ENCODE results near the gene APLP2. TPM values are rescaled to one million over a fixed set of nuclear protein-coding genes. Genes with fewer than 3 reads are reported as not detected.

The APLP2 gene
- total and polyA plus RNA-seq, 9 of the 15 experiments (the other 6 are each of a cell fraction or from before 2014, with no cell fraction given) = 17.4 to 164 (median 118) TPM

DNA sequence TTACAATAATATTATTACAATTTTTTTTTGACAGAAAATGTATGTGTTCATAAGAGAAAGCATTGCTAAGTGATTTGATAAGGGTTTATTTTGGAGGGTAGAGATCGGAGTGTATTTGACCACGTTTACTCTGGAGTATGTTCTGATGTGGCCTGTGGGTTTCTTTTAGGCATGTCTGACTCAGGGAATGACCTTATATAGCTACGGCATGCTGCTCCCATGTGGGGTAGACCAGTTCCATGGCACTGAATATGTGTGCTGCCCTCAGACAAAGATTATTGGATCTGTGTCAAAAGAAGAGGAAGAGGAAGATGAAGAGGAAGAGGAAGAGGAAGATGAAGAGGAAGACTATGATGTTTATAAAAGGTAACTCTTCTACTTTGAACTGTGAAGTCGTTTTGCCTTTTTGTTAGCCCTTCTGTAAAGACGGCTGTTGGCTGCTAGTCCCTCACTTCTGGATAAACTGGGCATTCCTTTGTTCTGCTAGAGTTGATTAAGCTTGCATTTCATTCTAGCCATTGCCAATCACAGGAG lies 51.8 kb downstream of the APLP2 start (continued):
- TF ChIP-seq, protein P1, sequence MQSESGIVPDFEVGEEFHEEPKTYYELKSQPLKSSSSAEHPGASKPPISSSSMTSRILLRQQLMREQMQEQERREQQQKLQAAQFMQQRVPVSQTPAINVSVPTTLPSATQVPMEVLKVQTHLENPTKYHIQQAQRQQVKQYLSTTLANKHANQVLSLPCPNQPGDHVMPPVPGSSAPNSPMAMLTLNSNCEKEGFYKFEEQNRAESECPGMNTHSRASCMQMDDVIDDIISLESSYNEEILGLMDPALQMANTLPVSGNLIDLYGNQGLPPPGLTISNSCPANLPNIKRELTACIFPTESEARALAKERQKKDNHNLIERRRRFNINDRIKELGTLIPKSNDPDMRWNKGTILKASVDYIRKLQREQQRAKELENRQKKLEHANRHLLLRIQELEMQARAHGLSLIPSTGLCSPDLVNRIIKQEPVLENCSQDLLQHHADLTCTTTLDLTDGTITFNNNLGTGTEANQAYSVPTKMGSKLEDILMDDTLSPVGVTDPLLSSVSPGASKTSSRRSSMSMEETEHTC (IDR thresholded peaks at IDR 0.05) = no peak
- no peak for TF ChIP-seq FOXJ2 (tag; IDR thresholded peaks at IDR 0.05)
- no peak for TF ChIP-seq KDM4B (IDR thresholded peaks at IDR 0.05; ENCODE audit: borderline replicate concordance in 2 of 2, low read depth in 1 of 2)
- TF ChIP-seq KHSRP (IDR thresholded peaks at IDR 0.05) = no peak
- TF ChIP-seq ZKSCAN8 (CRISPR knock-in tag; IDR thresholded peaks at IDR 0.05) = no peak
- no peak for TF ChIP-seq HSF4 (CRISPR knock-in tag; IDR thresholded peaks at IDR 0.05; ENCODE audit: borderline replicate concordance)
- TF ChIP-seq SETDB1 (IDR thresholded peaks at IDR 0.05; ENCODE audit: low read length) = no peak
- TF ChIP-seq ELF1 (tag; IDR thresholded peaks at IDR 0.05) = no peak

DNA sequence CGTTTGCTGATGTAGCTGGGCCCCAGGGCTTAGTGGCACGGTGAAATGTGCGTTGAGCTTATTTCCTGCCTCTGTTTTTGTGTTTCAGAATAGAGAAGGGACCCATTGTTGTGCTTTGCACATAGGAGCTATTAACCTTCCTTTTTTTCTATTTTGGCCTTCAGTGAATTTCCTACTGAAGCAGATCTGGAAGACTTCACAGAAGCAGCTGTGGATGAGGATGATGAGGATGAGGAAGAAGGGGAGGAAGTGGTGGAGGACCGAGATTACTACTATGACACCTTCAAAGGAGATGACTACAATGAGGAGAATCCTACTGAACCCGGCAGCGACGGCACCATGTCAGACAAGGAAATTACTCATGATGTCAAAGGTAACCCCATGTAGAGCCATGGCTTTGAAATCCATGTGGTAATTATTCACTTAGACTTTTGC lies 52.5 kb downstream of the APLP2 start:
- no peak for FAIRE-seq
- Histone ChIP-seq H3K9ac (ENCODE audit: insufficient read depth in 1 of 2, low read depth in 2 of 2, low read length in 2 of 2) (no peak overlapping the region), H3K4me2 (ENCODE audit: insufficient read depth, low read length) (no peak overlapping the region), H3K27ac (ENCODE audit: extremely low read depth, low read depth, low read length) (no peak overlapping the region), H3K36me3 (ENCODE audit: control insufficient read depth, insufficient read depth, low read length) (peaks cover 85% of the 10 kb centered on the region), H3K27me3 (ENCODE audit: control insufficient read depth in 2 of 2, insufficient read depth in 2 of 2, low read length in 2 of 2) (no peaks in the 10 kb centered on the region), H3K79me2 (ENCODE audit: control insufficient read depth, insufficient read depth, low read length) (no peaks in the 10 kb centered on the region), H3K4me1 (replicated peaks in 1 of 2; ENCODE audit: control insufficient read depth in 2 of 2, insufficient read depth in 2 of 2, low read length in 2 of 2) (peaks cover 0 to 7% of the 10 kb centered on the region in 2 experiments; a peak in 1 of 5 replicates), H4K20me1 (replicated peaks; ENCODE audit: control insufficient read depth, insufficient read depth, low read length) (no peaks in the 10 kb centered on the region), H3K4me3 (no peak overlapping the region), H3K9me3 (replicated peaks; ENCODE audit: control insufficient read depth, insufficient read depth, low read depth, low read length) (no peaks in the 10 kb centered on the region), H3K9me1 (ENCODE audit: control insufficient read depth, insufficient read depth, low read length) (no peaks in the 10 kb centered on the region), H2AFZ (ENCODE audit: low read depth, low read length) (no peak overlapping the region)
- 92% methylated on average over 7 of the region's 7 CpGs for WGBS (ENCODE audit: insufficient coverage, low coverage, missing lambda C conversion rate)
- in situ Hi-C loops (cut with MboI) (no loop called here), intact Hi-C loops (cut with micrococcal nuclease) (no loop called here)
- CTCF ChIA-PET (ENCODE audit: low intra/inter-chr PET ratio) = no interaction called here
- no peak for DNase-seq (ENCODE audit: extremely low read depth in 1 of 4, low spot score in 3 of 4)
- ATAC-seq = no peak
- BruUV-seq (replicated peaks) = no TSS peak
- POLR2A ChIA-PET = interaction anchor here (0.6 to 1.4 kb wide), 3 partner anchors 10 to 825 kb away, joined by 3 to 4 read pairs (median 4); no protein-coding TSS in a partner anchor
- TF ChIP-seq NFE2 (IDR thresholded peaks at IDR 0.05; ENCODE audit: low read depth) (no peak), SP1 (CRISPR knock-in tag; IDR thresholded peaks at IDR 0.05) (no peak), PTTG1 (tag; IDR thresholded peaks at IDR 0.05; ENCODE audit: low read depth) (no peak), ARID1B (IDR thresholded peaks at IDR 0.05) (no peak), NFIC (IDR thresholded peaks at IDR 0.05) (no peak), OTX1 (CRISPR knock-in tag; IDR thresholded peaks at IDR 0.05) (no peak), KDM2B (CRISPR knock-in tag; IDR thresholded peaks at IDR 0.05) (no peak), CCNT2 (IDR thresholded peaks at IDR 0.05; ENCODE audit: borderline replicate concordance, extremely low read depth, insufficient read length, low read depth, low read length) (no peak), ZKSCAN1 (IDR thresholded peaks at IDR 0.05; ENCODE audit: low read depth, low read length) (no peak)
- TF ChIP-seq, protein P2, sequence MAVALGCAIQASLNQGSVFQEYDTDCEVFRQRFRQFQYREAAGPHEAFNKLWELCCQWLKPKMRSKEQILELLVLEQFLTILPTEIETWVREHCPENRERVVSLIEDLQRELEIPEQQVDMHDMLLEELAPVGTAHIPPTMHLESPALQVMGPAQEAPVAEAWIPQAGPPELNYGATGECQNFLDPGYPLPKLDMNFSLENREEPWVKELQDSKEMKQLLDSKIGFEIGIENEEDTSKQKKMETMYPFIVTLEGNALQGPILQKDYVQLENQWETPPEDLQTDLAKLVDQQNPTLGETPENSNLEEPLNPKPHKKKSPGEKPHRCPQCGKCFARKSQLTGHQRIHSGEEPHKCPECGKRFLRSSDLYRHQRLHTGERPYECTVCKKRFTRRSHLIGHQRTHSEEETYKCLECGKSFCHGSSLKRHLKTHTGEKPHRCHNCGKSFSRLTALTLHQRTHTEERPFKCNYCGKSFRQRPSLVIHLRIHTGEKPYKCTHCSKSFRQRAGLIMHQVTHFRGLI (CRISPR knock-in tag; IDR thresholded peaks at IDR 0.05) = no peak
- TF ChIP-seq, protein P3, sequence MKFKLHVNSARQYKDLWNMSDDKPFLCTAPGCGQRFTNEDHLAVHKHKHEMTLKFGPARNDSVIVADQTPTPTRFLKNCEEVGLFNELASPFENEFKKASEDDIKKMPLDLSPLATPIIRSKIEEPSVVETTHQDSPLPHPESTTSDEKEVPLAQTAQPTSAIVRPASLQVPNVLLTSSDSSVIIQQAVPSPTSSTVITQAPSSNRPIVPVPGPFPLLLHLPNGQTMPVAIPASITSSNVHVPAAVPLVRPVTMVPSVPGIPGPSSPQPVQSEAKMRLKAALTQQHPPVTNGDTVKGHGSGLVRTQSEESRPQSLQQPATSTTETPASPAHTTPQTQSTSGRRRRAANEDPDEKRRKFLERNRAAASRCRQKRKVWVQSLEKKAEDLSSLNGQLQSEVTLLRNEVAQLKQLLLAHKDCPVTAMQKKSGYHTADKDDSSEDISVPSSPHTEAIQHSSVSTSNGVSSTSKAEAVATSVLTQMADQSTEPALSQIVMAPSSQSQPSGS (CRISPR knock-in tag; IDR thresholded peaks at IDR 0.05) = no peak
